HepG2 (cell line): ENCODE measurements around the gene FAM53C. TPM values are rescaled to one million over a fixed set of nuclear protein-coding genes. Genes with fewer than 3 reads are reported as not detected.

Experiments used
- GATAD1 ChIP-seq: IDR thresholded peaks from 2 replicates; pipeline ENCODE4 v1.6.1; 2016; ENCODE audit warnings: missing genetic modification reagents, missing compliant biosample characterization
- NBN ChIP-seq: fragments of 450-650 bp; conservative IDR thresholded peaks from 2 replicates; pipeline ENCODE4 v1.6.1; 2017
- RFXAP ChIP-seq: sonication (generic); formaldehyde crosslinking; IDR thresholded peaks from 2 replicates; pipeline ENCODE4 v1.4.0; 2020; ENCODE audit warnings: missing genetic modification reagents, borderline replicate concordance
- TAF1 ChIP-seq: sonication (generic); formaldehyde crosslinking; IDR thresholded peaks from 2 replicates; pipeline ENCODE4 v1.4.0; 2020; ENCODE audit warnings: missing genetic modification reagents
- THYN1 ChIP-seq: sonication (generic); formaldehyde crosslinking; IDR thresholded peaks from 2 replicates; pipeline ENCODE4 v1.8.1; 2023; ENCODE audit warnings: low read depth, mild to moderate bottlenecking, moderate library complexity, missing genetic modification reagents, borderline replicate concordance
- XBP1 ChIP-seq: sonication (generic); formaldehyde crosslinking; IDR thresholded peaks from 2 replicates; pipeline ENCODE4 v1.5.0; 2020; ENCODE audit warnings: missing genetic modification reagents
- ZBTB38 ChIP-seq: sonication (generic); formaldehyde crosslinking; IDR thresholded peaks from 2 replicates; pipeline ENCODE4 v1.5.1; 2020; ENCODE audit warnings: mild to moderate bottlenecking, missing genetic modification reagents
- ZBTB7A ChIP-seq: sonication (generic); formaldehyde crosslinking; IDR thresholded peaks from 2 replicates; pipeline ENCODE4 v1.8.0; 2022; ENCODE audit warnings: mild to moderate bottlenecking, missing genetic modification reagents
- ZNF17 ChIP-seq: sonication (generic); formaldehyde crosslinking; IDR thresholded peaks from 2 replicates; pipeline ENCODE4 v1.5.0; 2020; ENCODE audit warnings: mild to moderate bottlenecking, missing genetic modification reagents
- ZNF282 ChIP-seq: fragments of 450-650 bp; IDR thresholded peaks from 2 replicates; pipeline ENCODE4 v1.6.1; 2018; ENCODE audit not compliant: partially characterized antibody
- ZNF570 ChIP-seq: sonication (generic); formaldehyde crosslinking; IDR thresholded peaks from 2 replicates; pipeline ENCODE4 v1.4.0; 2020; ENCODE audit warnings: mild to moderate bottlenecking, missing genetic modification reagents, borderline replicate concordance
- ZNF75D ChIP-seq: sonication (generic); formaldehyde crosslinking; IDR thresholded peaks from 2 replicates; pipeline ENCODE4 v1.8.1; 2023; ENCODE audit warnings: missing genetic modification reagents, mild to moderate bottlenecking, borderline replicate concordance
- ZNF780A ChIP-seq: sonication (generic); formaldehyde crosslinking; IDR thresholded peaks from 2 replicates; pipeline ENCODE4 v1.8.0; 2022; ENCODE audit warnings: mild to moderate bottlenecking, missing genetic modification reagents, moderate library complexity
- polyA plus RNA-seq, 8 experiments: library from polyadenylated mRNA; depleted of rRNA in 3 of 8; stranded (reverse) in 7 of 8; unstranded in 1 of 8; fragments of >200 nt; fragmentation: Illumina TruSeq in 4 of 8; extraction: Trizol in 4 of 8; gene quantifications; 2 replicates each; pipeline versions ENCODE4 v1.2.1 to v1.2.3, GENCODE V29; 2011 to 2016; ENCODE audit warnings: low read depth in 4 of 8, missing spikeins in 1 of 8, mixed read lengths in 1 of 8; ENCODE audit not compliant: insufficient read depth in 1 of 8
- total RNA-seq, 5 experiments: library from RNA; depleted of rRNA; stranded (reverse); fragments of >200 nt; fragmentation: Illumina TruSeq; extraction: Trizol; gene quantifications; 2 replicates each; pipeline ENCODE4 v1.2.3, GENCODE V29; 2016; ENCODE audit warnings: low read depth in 1 of 5
- TF ChIP-seq, protein P1 (sequence below): sonication (generic); formaldehyde crosslinking; IDR thresholded peaks from 2 replicates; pipeline ENCODE4 v1.8.0; 2022; ENCODE audit warnings: mild to moderate bottlenecking, missing genetic modification reagents
- TF ChIP-seq, protein P2 (sequence below): IDR thresholded peaks from 2 replicates; pipeline ENCODE4 v1.6.1; 2016; ENCODE audit warnings: low read depth, missing genetic modification reagents, missing compliant biosample characterization
- TF ChIP-seq, protein P3 (sequence below): sonication (generic); formaldehyde crosslinking; IDR thresholded peaks from 2 replicates; pipeline ENCODE4 v1.8.1; 2022; ENCODE audit warnings: mild to moderate bottlenecking, missing genetic modification reagents
- TF ChIP-seq, protein P4 (sequence below): sonication (generic); formaldehyde crosslinking; IDR thresholded peaks from 2 replicates; pipeline ENCODE4 v1.4.0; 2020; ENCODE audit warnings: missing genetic modification reagents
- TF ChIP-seq, protein P5 (sequence below), 2 experiments: sonication (generic) in 1 of 2; formaldehyde crosslinking in 1 of 2; IDR thresholded peaks; 2 replicates each; pipeline versions ENCODE4 v1.5.1 to v1.6.1; 2011 to 2020; ENCODE audit warnings: borderline replicate concordance in 1 of 2, low read depth in 1 of 2, low read length in 1 of 2, mild to moderate bottlenecking in 1 of 2, missing genetic modification reagents in 1 of 2, moderate library complexity in 1 of 2

FAM53C gene
- total and polyA plus RNA-seq, 2 of the 13 experiments (the other 11 are each of a cell fraction or from before 2014, with no cell fraction given), result 26.9 to 30.1 TPM

DNA sequence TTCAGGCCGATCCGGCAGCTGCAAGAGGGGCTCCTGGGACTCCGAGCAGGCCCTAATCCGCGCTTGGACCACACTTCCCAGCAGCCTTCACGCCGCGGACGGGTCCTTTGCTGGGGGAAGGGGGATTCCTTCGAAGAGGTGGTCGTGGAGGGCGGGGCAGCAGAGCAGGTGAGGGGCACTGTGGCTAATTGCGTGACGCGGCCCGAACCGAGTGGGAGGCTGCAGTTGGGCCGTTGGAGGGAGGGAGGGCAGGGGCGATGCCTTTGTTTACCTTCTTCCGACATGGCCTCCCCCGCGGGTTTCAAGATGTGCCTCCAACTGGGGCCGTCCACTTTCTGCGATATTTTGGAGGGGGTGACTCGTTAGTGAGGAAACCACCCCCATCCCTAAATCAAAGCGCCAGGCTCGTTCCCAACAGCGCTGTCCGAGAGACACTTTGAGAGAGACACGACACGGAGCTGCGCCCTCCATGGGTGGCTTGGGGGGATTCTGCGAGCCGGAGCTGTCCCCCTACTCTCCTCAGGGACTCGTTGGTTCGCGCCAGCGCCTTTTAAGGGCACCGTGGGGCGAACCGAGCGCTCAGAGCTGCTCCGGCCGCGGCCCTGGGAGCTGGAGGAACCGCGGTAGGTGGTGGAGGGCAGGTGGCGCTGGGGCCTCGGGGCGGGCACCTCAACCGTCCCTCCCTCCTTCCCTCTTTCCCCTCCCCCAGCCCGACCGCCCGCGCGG, at the start of gene FAM53C (continued):
- TF ChIP-seq, protein P1, sequence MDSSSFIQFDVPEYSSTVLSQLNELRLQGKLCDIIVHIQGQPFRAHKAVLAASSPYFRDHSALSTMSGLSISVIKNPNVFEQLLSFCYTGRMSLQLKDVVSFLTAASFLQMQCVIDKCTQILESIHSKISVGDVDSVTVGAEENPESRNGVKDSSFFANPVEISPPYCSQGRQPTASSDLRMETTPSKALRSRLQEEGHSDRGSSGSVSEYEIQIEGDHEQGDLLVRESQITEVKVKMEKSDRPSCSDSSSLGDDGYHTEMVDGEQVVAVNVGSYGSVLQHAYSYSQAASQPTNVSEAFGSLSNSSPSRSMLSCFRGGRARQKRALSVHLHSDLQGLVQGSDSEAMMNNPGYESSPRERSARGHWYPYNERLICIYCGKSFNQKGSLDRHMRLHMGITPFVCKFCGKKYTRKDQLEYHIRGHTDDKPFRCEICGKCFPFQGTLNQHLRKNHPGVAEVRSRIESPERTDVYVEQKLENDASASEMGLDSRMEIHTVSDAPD (CRISPR knock-in tag), result peak; percentile 68
- TF ChIP-seq ZBTB7A (CRISPR knock-in tag) (peak; percentile 70; the same call in 1 of the 2 replicates), ZNF282 (no peak), GATAD1 (CRISPR knock-in tag) (peak; percentile 67), ZNF75D (CRISPR knock-in tag) (no peak), ZBTB38 (peak; percentile 67), XBP1 (CRISPR knock-in tag) (no peak), TAF1 (peak; percentile 99), ZNF570 (CRISPR knock-in tag) (no peak), RFXAP (CRISPR knock-in tag) (peak; percentile 77; the same call in 1 of the 2 replicates), THYN1 (CRISPR knock-in tag) (0 out of 2 replicates have a peak, but pooled peaks have one; percentile 64), ZNF780A (CRISPR knock-in tag) (0 out of 2 replicates have a peak, but pooled peaks have one; percentile 73), ZNF17 (CRISPR knock-in tag) (no peak), NBN (no peak)
- TF ChIP-seq, protein P2, sequence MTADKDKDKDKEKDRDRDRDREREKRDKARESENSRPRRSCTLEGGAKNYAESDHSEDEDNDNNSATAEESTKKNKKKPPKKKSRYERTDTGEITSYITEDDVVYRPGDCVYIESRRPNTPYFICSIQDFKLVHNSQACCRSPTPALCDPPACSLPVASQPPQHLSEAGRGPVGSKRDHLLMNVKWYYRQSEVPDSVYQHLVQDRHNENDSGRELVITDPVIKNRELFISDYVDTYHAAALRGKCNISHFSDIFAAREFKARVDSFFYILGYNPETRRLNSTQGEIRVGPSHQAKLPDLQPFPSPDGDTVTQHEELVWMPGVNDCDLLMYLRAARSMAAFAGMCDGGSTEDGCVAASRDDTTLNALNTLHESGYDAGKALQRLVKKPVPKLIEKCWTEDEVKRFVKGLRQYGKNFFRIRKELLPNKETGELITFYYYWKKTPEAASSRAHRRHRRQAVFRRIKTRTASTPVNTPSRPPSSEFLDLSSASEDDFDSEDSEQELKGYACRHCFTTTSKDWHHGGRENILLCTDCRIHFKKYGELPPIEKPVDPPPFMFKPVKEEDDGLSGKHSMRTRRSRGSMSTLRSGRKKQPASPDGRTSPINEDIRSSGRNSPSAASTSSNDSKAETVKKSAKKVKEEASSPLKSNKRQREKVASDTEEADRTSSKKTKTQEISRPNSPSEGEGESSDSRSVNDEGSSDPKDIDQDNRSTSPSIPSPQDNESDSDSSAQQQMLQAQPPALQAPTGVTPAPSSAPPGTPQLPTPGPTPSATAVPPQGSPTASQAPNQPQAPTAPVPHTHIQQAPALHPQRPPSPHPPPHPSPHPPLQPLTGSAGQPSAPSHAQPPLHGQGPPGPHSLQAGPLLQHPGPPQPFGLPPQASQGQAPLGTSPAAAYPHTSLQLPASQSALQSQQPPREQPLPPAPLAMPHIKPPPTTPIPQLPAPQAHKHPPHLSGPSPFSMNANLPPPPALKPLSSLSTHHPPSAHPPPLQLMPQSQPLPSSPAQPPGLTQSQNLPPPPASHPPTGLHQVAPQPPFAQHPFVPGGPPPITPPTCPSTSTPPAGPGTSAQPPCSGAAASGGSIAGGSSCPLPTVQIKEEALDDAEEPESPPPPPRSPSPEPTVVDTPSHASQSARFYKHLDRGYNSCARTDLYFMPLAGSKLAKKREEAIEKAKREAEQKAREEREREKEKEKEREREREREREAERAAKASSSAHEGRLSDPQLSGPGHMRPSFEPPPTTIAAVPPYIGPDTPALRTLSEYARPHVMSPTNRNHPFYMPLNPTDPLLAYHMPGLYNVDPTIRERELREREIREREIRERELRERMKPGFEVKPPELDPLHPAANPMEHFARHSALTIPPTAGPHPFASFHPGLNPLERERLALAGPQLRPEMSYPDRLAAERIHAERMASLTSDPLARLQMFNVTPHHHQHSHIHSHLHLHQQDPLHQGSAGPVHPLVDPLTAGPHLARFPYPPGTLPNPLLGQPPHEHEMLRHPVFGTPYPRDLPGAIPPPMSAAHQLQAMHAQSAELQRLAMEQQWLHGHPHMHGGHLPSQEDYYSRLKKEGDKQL (CRISPR knock-in tag), result 0 out of 2 replicates have a peak, but pooled peaks have one; percentile 22
- TF ChIP-seq, protein P3, sequence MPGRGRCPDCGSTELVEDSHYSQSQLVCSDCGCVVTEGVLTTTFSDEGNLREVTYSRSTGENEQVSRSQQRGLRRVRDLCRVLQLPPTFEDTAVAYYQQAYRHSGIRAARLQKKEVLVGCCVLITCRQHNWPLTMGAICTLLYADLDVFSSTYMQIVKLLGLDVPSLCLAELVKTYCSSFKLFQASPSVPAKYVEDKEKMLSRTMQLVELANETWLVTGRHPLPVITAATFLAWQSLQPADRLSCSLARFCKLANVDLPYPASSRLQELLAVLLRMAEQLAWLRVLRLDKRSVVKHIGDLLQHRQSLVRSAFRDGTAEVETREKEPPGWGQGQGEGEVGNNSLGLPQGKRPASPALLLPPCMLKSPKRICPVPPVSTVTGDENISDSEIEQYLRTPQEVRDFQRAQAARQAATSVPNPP, result peak; percentile 57; the same call in 1 of the 2 replicates
- TF ChIP-seq, protein P4, sequence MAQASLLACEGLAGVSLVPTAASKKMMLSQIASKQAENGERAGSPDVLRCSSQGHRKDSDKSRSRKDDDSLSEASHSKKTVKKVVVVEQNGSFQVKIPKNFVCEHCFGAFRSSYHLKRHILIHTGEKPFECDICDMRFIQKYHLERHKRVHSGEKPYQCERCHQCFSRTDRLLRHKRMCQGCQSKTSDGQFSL (CRISPR knock-in tag), result peak; percentile 74; the same call in 1 of the 2 replicates
- TF ChIP-seq, protein P5, sequence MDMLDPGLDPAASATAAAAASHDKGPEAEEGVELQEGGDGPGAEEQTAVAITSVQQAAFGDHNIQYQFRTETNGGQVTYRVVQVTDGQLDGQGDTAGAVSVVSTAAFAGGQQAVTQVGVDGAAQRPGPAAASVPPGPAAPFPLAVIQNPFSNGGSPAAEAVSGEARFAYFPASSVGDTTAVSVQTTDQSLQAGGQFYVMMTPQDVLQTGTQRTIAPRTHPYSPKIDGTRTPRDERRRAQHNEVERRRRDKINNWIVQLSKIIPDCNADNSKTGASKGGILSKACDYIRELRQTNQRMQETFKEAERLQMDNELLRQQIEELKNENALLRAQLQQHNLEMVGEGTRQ (IDR thresholded peaks at IDR 0.05; ENCODE audit: low read depth, low read length), result no peak
- TF ChIP-seq, protein P5 (CRISPR knock-in tag; IDR thresholded peaks at IDR 0.05; ENCODE audit: borderline replicate concordance), result peak; percentile 55; the same call in 1 of the 2 replicates
